GM10847 (cell line): ENCODE data around the gene RLBP1.

ENCODE experiments used
- POLR2A ChIP-seq: IDR thresholded peaks from 2 replicates; pipeline ENCODE4 v1.6.1; 2011; ENCODE audit not compliant: insufficient read length; ENCODE audit errors: extremely low read depth

RLBP1 gene

DNA sequence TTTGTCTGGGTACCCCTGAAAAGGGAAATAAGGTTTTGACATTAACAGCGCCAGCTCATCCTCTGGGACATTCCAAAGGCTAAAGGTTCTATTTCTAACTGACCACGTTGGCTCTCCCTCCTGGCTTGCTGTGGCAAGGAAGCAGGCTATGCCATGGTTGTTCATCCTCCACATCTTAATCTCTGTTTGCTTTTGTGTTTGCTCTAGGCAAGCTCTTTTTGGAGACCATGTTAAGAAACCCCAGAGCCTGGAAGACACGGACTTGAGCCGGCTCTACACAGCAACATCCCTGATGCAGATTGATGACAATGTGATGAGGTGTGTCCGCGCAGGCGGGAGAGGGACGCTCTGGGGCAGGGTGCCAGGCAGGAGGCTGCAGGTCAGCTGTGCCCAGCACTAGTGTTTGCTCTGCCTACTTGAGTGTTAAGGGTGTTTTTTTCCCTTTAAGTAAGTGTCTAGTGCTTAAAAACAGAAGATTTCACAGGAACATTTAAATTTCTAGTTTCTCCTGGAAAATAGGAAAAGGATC lies 33.3 kb downstream of the RLBP1 start:
- TF ChIP-seq POLR2A = no peak

DNA sequence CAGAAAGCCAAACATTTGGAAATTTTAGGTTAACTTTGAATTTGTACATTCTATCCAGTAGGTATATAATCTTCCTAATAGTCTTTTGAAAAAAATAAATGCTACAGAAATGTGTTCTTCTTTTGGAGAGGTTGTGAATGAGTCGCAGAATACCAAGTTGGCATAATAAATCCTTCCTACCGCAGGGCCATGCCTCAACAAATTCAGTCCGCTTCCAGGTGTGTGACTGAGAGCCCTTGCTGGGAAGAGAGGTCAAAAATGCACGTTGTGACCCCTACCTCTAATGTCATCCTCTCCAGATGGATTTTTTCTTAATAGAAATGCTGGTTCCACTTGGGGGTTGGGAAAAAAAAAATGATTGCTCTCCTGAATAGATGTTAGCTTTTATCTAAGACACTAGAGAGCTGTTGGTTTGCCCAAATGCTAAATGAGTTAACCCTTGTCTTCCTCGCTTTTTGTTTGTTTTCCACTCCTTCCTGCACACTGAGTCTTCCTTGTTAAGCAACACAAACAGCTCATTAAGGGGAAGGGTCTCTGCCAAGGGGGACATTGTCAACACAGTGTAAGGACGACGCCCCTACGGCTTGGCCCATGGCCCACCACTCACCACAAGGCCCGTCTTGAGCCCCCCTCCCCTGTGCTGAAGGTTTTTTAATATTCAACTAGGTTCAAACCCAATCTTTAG lies 33.9 kb downstream of the RLBP1 start:
- TF ChIP-seq POLR2A = no peak

- TF ChIP-seq POLR2A = no peak
These were observed 34.6 kb downstream of the RLBP1 start for GRCh38 chr15:89186803-89187202.

DNA sequence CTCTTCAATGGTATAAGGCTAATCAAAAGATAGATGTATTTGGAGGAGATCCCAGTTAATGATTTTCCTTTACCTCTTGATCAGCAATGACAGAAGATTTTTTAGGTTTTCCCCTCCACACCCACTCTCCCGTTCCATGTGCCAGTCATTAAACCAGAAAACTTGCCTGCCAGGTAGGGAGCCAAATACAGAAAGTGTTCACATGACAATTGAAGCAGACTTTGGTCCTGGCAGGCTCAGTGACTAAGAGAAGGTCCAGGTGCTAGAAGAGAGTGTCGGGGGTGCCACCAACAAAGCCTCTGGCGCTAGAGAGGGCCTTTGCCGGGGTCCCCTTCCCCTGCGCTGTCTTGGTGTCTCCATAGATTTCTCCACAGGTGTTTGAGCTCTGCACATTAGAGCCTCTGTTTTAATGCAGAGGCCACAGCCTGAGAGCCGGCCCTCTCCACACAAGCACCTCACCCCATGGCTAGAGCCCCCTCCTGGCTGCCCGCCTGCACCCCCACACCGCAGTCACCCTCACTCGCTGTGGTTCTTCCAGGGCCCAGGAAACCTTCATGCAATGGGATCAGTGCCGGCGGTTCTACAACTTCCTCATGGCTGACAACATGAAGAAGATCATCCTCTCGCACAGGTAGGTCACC lies 36.4 kb downstream of the RLBP1 start:
- TF ChIP-seq POLR2A = no peak

DNA sequence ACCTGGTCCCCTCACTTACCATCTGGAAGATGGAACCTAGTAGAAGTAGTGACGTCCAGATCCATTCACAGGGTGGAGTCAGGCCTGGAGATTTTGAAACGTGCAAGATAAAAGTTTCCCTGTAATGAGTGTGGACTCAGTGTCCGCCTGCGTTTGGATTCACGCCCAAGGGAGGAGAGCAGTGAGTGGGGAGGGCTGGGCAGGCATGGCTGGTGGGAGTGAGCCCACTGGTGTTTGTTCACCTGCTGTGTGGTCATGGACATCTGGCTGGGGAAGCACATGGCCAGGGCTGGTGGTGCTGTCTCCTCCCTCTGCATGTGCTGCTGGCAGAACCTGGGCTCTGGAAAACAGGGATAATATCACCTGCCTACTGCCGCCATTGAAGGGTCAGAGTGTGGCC lies 37.0 kb downstream of the RLBP1 start:
- no peak for TF ChIP-seq POLR2A

GRCh38 chr15:89179966-89180875 lies 41.2 kb downstream of the RLBP1 start:
- no peak for TF ChIP-seq POLR2A

DNA sequence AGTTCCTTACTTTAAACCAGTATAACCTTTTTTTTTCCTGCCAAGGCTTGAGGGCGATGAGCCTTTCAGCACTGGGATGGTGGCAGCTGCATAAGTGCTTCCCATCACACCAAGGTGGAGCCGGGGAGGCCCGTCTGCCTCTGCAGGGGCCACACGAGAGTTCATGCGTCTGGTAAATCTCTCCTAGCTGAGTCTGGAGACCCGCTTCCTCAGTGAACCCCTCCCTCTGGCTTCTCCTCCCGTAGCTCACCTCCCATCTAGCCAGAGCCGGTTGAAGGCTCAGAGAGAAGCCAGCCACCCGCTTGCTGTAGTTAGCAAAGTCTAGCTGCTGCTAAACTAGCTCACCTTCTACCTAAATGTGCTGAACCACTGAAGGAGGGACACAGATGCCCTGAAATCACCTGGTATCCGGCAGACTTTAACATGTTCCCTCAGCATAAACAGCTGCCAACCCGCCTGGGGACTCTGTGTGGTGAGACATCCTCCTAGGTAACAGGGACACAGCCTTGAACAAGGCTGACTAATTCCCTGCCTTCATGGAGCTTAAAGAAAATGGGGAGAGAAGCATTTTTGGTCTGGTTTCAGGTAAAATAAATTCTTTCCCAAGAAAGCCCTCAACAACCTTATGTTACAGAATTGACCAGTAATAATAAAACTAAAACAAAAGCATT lies 42.9 kb downstream of the RLBP1 start:
- no peak for TF ChIP-seq POLR2A

DNA sequence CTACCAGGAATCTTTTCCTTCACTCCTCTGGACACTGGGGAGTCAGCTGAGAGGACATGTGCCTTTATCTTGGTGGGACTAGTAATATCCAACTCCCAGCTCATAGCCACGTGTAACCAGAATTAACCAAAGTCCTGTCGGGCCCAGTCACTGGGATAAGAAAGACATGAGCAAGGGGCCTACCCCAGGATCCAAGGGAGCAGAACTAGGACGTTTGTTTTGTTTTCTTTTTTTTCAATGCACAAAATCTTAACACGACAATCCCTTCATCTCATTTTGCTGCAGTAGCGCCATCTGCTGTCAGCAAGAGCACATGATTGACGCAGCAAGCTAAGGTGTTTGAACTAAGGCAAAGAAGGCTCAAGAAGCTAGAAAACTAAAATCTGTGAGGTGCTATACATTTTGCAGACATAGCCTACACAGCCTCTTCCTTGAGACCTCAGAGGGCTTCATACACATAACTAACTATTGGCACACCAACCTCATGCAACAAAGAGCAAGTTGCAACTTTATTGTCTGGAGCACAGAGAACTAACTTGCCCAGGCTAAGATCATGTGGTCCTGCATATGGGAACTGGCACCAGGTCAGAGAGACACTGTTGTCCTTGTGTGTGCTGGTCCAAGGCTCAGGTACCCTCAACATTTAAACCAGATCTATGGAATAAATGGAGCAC lies 43.6 kb downstream of the RLBP1 start:
- TF ChIP-seq POLR2A = no peak

- no peak for TF ChIP-seq POLR2A
These were observed 44.3 kb downstream of the RLBP1 start for GRCh38 chr15:89177116-89177515.

DNA sequence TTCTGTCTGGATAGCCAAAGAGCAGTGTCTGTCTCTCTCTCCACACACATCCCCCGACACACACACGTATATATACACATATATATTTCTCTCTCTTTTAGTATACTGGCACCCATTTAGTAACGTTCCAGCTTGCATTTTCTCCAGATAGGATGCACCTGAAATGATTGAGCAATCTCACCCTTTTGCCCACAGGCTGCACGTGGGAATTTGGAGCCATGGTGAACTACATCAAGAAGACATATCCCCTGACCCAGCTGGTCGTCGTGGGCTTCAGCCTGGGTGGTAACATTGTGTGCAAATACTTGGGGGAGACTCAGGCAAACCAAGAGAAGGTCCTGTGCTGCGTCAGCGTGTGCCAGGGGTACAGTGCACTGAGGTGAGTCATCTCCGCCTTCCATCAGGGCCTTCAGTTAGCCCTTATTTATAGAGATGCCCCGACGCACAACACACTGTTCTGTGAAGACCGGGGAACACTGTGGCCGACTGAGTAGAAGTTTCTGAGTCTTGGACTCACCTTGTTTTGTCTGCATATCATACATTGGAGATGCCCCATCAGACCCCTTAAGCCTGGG lies 45.7 kb downstream of the RLBP1 start:
- TF ChIP-seq POLR2A = no peak

GRCh38 chr15:89174476-89174875 lies 46.9 kb downstream of the RLBP1 start:
- no peak for TF ChIP-seq POLR2A

- TF ChIP-seq POLR2A = no peak
These were observed 48.5 kb downstream of the RLBP1 start for GRCh38 chr15:89172921-89173320.

- no peak for TF ChIP-seq POLR2A
These were observed 50.0 kb downstream of the RLBP1 start for GRCh38 chr15:89171136-89172072.
